OCI-LY3 (cell line): ENCODE measurements around the gene TMEM205.

Experiments used
- CTCF ChIP-seq: fragments of 200-600, 300-600 bp; sonication (generic); IDR thresholded peaks from 2 replicates; pipeline ENCODE4 v1.5.1; 2014; ENCODE audit warnings: antibody characterized with exemption, low read length, low read depth
- EZH2phosphoT487 ChIP-seq: fragments of 200-600 bp; shearing (Covaris generic); IDR thresholded peaks from 2 replicates; pipeline ENCODE4 v1.6.1; 2018; ENCODE audit warnings: antibody characterized with exemption, mixed run types, low read depth

- no peak for TF ChIP-seq EZH2phosphoT487
- no peak for TF ChIP-seq CTCF
Measured at GRCh38 chr19:11332822-11333221, 13.2 kb downstream of the TMEM205 start.
